ENCODE results near the gene SPEM3.

Gene SPEM3

DNA sequence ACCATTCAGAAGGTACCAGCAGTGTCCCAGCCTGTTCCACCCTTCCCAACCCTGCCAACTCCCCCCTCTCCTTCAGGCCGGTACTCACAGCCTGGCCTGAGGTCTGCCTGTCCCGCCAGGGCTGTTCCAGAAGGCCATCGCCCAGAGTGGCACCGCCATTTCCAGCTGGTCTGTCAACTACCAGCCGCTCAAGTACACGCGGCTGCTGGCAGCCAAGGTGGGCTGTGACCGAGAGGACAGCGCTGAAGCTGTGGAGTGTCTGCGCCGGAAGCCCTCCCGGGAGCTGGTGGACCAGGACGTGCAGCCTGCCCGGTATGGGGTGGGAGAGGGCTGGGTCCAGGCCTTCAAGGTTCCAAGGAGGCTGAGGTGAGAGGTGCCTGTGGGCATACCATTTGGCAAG is 13.8 kb upstream of the SPEM3 start:
- no peaks in the 10 kb centered on the region for H3K27me3 ChIP-seq (ENCODE audit: insufficient read depth, low read length, poor library complexity, severe bottlenecking)
- H3K9ac ChIP-seq (ENCODE audit: low read depth, low read length, poor library complexity, severe bottlenecking), result no peak overlapping the region
- no peak overlapping the region for H2AFZ ChIP-seq (ENCODE audit: low read length)
- H3K36me3 ChIP-seq (ENCODE audit: insufficient read depth, low read length), result no peaks in the 10 kb centered on the region
- H3K4me3 ChIP-seq (ENCODE audit: low read length, poor library complexity, severe bottlenecking), result no peak overlapping the region
- no peaks in the 10 kb centered on the region for H3K9me3 ChIP-seq (ENCODE audit: insufficient read depth, low read depth, low read length)
- TF ChIP-seq CTCF (conservative IDR thresholded peaks at IDR 0.05; ENCODE audit: low read length) (no peak), EZH2phosphoT487 (IDR thresholded peaks at IDR 0.05; ENCODE audit: borderline replicate concordance) (no peak)
- no peaks in the 10 kb centered on the region for H3K79me2 ChIP-seq (ENCODE audit: insufficient read depth, low read length)
- no peaks in the 10 kb centered on the region for H4K20me1 ChIP-seq (ENCODE audit: insufficient read depth, low read length, poor library complexity, severe bottlenecking)
- H3K4me1 ChIP-seq (ENCODE audit: insufficient read depth, low read length, poor library complexity, severe bottlenecking), result no peaks in the 10 kb centered on the region
- H3K9me2 ChIP-seq (replicated peaks; ENCODE audit: low read depth, low read length), result no peaks in the 10 kb centered on the region
- H3F3A ChIP-seq (ENCODE audit: low read depth), result no peaks in the 10 kb centered on the region
- H3K4me2 ChIP-seq (ENCODE audit: low read depth, low read length, poor library complexity, severe bottlenecking), result no peak overlapping the region

DNA sequence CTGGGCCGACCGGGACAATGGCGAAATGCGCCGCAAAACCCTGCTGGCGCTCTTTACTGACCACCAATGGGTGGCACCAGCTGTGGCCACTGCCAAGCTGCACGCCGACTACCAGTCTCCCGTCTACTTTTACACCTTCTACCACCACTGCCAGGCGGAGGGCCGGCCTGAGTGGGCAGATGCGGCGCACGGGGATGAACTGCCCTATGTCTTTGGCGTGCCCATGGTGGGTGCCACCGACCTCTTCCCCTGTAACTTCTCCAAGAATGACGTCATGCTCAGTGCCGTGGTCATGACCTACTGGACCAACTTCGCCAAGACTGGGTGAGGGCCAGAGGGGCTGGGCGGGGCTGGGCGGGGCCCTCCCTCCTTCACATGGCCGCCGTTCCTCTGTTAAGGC is 12.9 kb upstream of the SPEM3 start:
- Histone ChIP-seq H3K9me2 (replicated peaks; ENCODE audit: low read depth, low read length) (no peaks in the 10 kb centered on the region), H2AFZ (ENCODE audit: low read length) (no peak overlapping the region), H3K4me1 (ENCODE audit: insufficient read depth, low read length, poor library complexity, severe bottlenecking) (no peaks in the 10 kb centered on the region), H3K9me3 (ENCODE audit: insufficient read depth, low read depth, low read length) (no peaks in the 10 kb centered on the region), H3K4me3 (ENCODE audit: low read length, poor library complexity, severe bottlenecking) (no peak overlapping the region), H3K27me3 (ENCODE audit: insufficient read depth, low read length, poor library complexity, severe bottlenecking) (no peaks in the 10 kb centered on the region), H3F3A (ENCODE audit: low read depth) (no peaks in the 10 kb centered on the region), H4K20me1 (ENCODE audit: insufficient read depth, low read length, poor library complexity, severe bottlenecking) (no peaks in the 10 kb centered on the region), H3K79me2 (ENCODE audit: insufficient read depth, low read length) (no peaks in the 10 kb centered on the region), H3K9ac (ENCODE audit: low read depth, low read length, poor library complexity, severe bottlenecking) (no peak overlapping the region), H3K4me2 (ENCODE audit: low read depth, low read length, poor library complexity, severe bottlenecking) (no peak overlapping the region), H3K36me3 (ENCODE audit: insufficient read depth, low read length) (no peaks in the 10 kb centered on the region)
- no peak for TF ChIP-seq EZH2phosphoT487 (IDR thresholded peaks at IDR 0.05; ENCODE audit: borderline replicate concordance)
- no peak for TF ChIP-seq CTCF (conservative IDR thresholded peaks at IDR 0.05; ENCODE audit: low read length)

- TF ChIP-seq CTCF (conservative IDR thresholded peaks at IDR 0.05; ENCODE audit: low read length) (no peak), EZH2phosphoT487 (IDR thresholded peaks at IDR 0.05; ENCODE audit: borderline replicate concordance) (no peak)
These were observed 12.3 kb upstream of the SPEM3 start for GRCh38 chr17:7416323-7416722.

More at GRCh38 chr17:7416323-7416722, 12.3 kb upstream of the SPEM3 start:
- no peaks in the 10 kb centered on the region for H3K9me2 ChIP-seq (replicated peaks; ENCODE audit: low read depth, low read length)
- H3K4me1 ChIP-seq (ENCODE audit: insufficient read depth, low read length, poor library complexity, severe bottlenecking), result no peaks in the 10 kb centered on the region
- no peaks in the 10 kb centered on the region for H3K79me2 ChIP-seq (ENCODE audit: insufficient read depth, low read length)
- H3K27me3 ChIP-seq (ENCODE audit: insufficient read depth, low read length, poor library complexity, severe bottlenecking), result no peaks in the 10 kb centered on the region
- no peak overlapping the region for H2AFZ ChIP-seq (ENCODE audit: low read length)
- no peaks in the 10 kb centered on the region for H3K9me3 ChIP-seq (ENCODE audit: insufficient read depth, low read depth, low read length)
- H4K20me1 ChIP-seq (ENCODE audit: insufficient read depth, low read length, poor library complexity, severe bottlenecking), result no peaks in the 10 kb centered on the region
- H3K36me3 ChIP-seq (ENCODE audit: insufficient read depth, low read length), result no peaks in the 10 kb centered on the region
- H3K9ac ChIP-seq (ENCODE audit: low read depth, low read length, poor library complexity, severe bottlenecking), result no peak overlapping the region
- no peak overlapping the region for H3K4me2 ChIP-seq (ENCODE audit: low read depth, low read length, poor library complexity, severe bottlenecking)
- no peaks in the 10 kb centered on the region for H3F3A ChIP-seq (ENCODE audit: low read depth)
- H3K4me3 ChIP-seq (ENCODE audit: low read length, poor library complexity, severe bottlenecking), result no peak overlapping the region
